HepG2 (cell line): Measurements from ENCODE around the gene IL9R. TPM values are rescaled to one million over a fixed set of nuclear protein-coding genes. Genes with fewer than 3 reads are reported as not detected.
"Not testable (repeated sequence)": the region's sequence is repeated elsewhere in the genome, so short reads cannot be mapped to it uniquely, and the experiment has no call there.

Source experiments
- ATAC-seq: fragments of 200-7000 bp; cut with Tn5 transposase; 3 replicates; pipeline ENCODE4 v1.9.1; 2020; ENCODE audit warnings: mild to moderate bottlenecking, moderate library complexity
- BruUV-seq: library from RNA; stranded (reverse); fragments of 400-500 nt; replicated peaks from 2 replicates; lab custom pipeline; 2021; lab: Mats Ljungman, UMichigan
- CTCF ChIA-PET: fragments of 300-600 bp; formaldehyde crosslinking; extraction: SDS; loops from one replicate; lab custom pipeline; 2021; ENCODE audit warnings: low total read pairs, inconsistent platforms, low intra/inter-chr PET ratio; lab: Yijun Ruan, JAX
- POLR2A ChIA-PET: fragments of 350-600 bp; sonication (Branson Sonifier 250); formaldehyde crosslinking; loops from one replicate; lab custom pipeline; 2020; ENCODE audit warnings: antibody characterized with exemption, inconsistent platforms; lab: Yijun Ruan, JAX
- DNase-seq: peaks from one replicate; pipeline ENCODE4 v3.0.0-alpha.2; 2015; ENCODE audit warnings: low spot score
- FAIRE-seq: peaks from 3 replicates; lab custom pipeline; 2011; peaks lifted over from hg19 to GRCh38; lab: Jason Lieb, UNC
- H2AFZ ChIP-seq: one replicate; pipeline ENCODE4 v1.6.1; 2011; ENCODE audit warnings: low read length, inconsistent platforms
- H3K27ac ChIP-seq: fragments of 300-600 bp; 3 replicates; pipeline ENCODE4 v1.8.0; 2011; ENCODE audit warnings: mixed run types, mild to moderate bottlenecking, mixed read lengths, low read length, inconsistent platforms; ENCODE audit not compliant: insufficient read depth; ENCODE audit errors: extremely low read length
- H3K27me3 ChIP-seq, 2 experiments: fragments of 200-600 bp in 1 of 2; 2 replicates in 1 of 2; 3 replicates in 1 of 2; pipeline versions ENCODE4 v1.6.0 to v1.8.0; 2011; ENCODE audit warnings: low read length in 2 of 2, mild to moderate bottlenecking in 2 of 2, moderate library complexity in 2 of 2, inconsistent platforms in 1 of 2; ENCODE audit not compliant: insufficient read depth in 2 of 2, control insufficient read depth in 1 of 2
- H3K36me3 ChIP-seq, 2 experiments: fragments of 200-600 bp in 1 of 2; replicated peaks in 1 of 2; 2 replicates in 1 of 2; 3 replicates in 1 of 2; pipeline versions ENCODE4 v1.5.1 to v1.8.0; 2011; ENCODE audit warnings: low read length in 2 of 2, inconsistent platforms in 1 of 2; ENCODE audit not compliant: insufficient read depth in 2 of 2, control insufficient read depth in 1 of 2
- H3K4me1 ChIP-seq: 2 replicates; pipeline ENCODE4 v1.5.1; 2012; ENCODE audit warnings: low read length, inconsistent platforms; ENCODE audit not compliant: insufficient read depth
- H3K4me2 ChIP-seq: 2 replicates; pipeline ENCODE4 v1.6.0; 2011; ENCODE audit warnings: low read depth, low read length, inconsistent platforms
- H3K4me3 ChIP-seq, 3 experiments: fragments of 200-600 bp in 1 of 3; sonication (generic), shearing (Covaris generic) in 1 of 3; replicated peaks in 1 of 3; 2 replicates each; pipeline ENCODE4 v1.5.1; 2011 to 2016; ENCODE audit warnings: low read length in 3 of 3, inconsistent platforms in 2 of 3, low read depth in 2 of 3, mild to moderate bottlenecking in 2 of 3, control low read depth in 1 of 3, mixed read lengths in 1 of 3; ENCODE audit not compliant: insufficient read depth in 1 of 3
- H3K79me2 ChIP-seq: one replicate; pipeline ENCODE4 v1.6.1; 2011; ENCODE audit warnings: low read length, inconsistent platforms; ENCODE audit not compliant: insufficient read depth
- H3K9ac ChIP-seq: 2 replicates; pipeline ENCODE4 v1.6.0; 2011; ENCODE audit warnings: mild to moderate bottlenecking, low read depth, low read length, inconsistent platforms; ENCODE audit not compliant: insufficient read depth
- H3K9me3 ChIP-seq: 2 replicates; pipeline ENCODE4 v1.5.1; 2012; ENCODE audit warnings: mild to moderate bottlenecking, low read length
- H4K20me1 ChIP-seq: 2 replicates; pipeline ENCODE4 v1.6.0; 2011; ENCODE audit warnings: inconsistent platforms, mild to moderate bottlenecking, low read length, moderate library complexity; ENCODE audit not compliant: insufficient read depth
- PCBP1 ChIP-seq: fragments of 200-400 bp; formaldehyde crosslinking; IDR thresholded peaks from 2 replicates; pipeline ENCODE4 v1.6.1; 2017; ENCODE audit warnings: mild to moderate bottlenecking, low read depth, low read length, borderline replicate concordance
- PCBP2 ChIP-seq: fragments of 200-400 bp; formaldehyde crosslinking; optimal IDR thresholded peaks from 2 replicates; pipeline ENCODE3; 2018; ENCODE audit warnings: low read length, low read depth; ENCODE audit not compliant: poor library complexity, severe bottlenecking
- WGBS: methylation state at CpG from one replicate; pipeline ENCODE4 v1.1.6; 2017; ENCODE audit warnings: low lambda C conversion rate; 5-methylcytosine and 5-hydroxymethylcytosine counted together
- in situ Hi-C: cut with HindIII; loops from 2 replicates; pipeline ENCODE4 v1.10.0; 2017; ENCODE audit warnings: low pct_unique_long_range_greater_than_20kb; ENCODE audit not compliant: extremely low pct_ligation_motif_present
- intact Hi-C: fragments of 100-400 bp; cut with micrococcal nuclease; formaldehyde crosslinking; loops from one replicate; pipeline ENCODE4 v1.10.0; 2022; ENCODE audit not compliant: unreplicated experiment
- polyA plus RNA-seq, 8 experiments: library from polyadenylated mRNA; depleted of rRNA in 3 of 8; stranded (reverse) in 7 of 8; unstranded in 1 of 8; fragments of >200 nt; fragmentation: Illumina TruSeq in 4 of 8; extraction: Trizol in 4 of 8; gene quantifications; 2 replicates each; pipeline versions ENCODE4 v1.2.1 to v1.2.3, GENCODE V29; 2011 to 2016; ENCODE audit warnings: low read depth in 4 of 8, missing spikeins in 1 of 8, mixed read lengths in 1 of 8; ENCODE audit not compliant: insufficient read depth in 1 of 8
- total RNA-seq, 5 experiments: library from RNA; depleted of rRNA; stranded (reverse); fragments of >200 nt; fragmentation: Illumina TruSeq; extraction: Trizol; gene quantifications; 2 replicates each; pipeline ENCODE4 v1.2.3, GENCODE V29; 2016; ENCODE audit warnings: low read depth in 1 of 5

IL9R gene
- total and polyA plus RNA-seq, 2 of the 13 experiments (the other 11 are each of a cell fraction or from before 2014, with no cell fraction given): not detected

- H3K9me3 ChIP-seq, FAIRE-seq, H3K36me3 ChIP-seq, H3K27ac ChIP-seq, POLR2A ChIA-PET, H2AFZ ChIP-seq, H3K4me1 ChIP-seq, H3K4me3 ChIP-seq, H3K79me2 ChIP-seq, CTCF ChIA-PET, DNase-seq, in situ Hi-C loops, intact Hi-C loops, H3K27me3 ChIP-seq, H4K20me1 ChIP-seq, H3K4me2 ChIP-seq, H3K9ac ChIP-seq, BruUV-seq, ATAC-seq: not testable (repeated sequence)
- 98% methylated on average over 42 of the region's 46 CpGs for WGBS
Measured at GRCh38 chrX:156029296-156029695, 31.8 kb downstream of the IL9R start.

- ATAC-seq: peak; percentile 66
- H3K4me1 ChIP-seq, CTCF ChIA-PET, H3K4me2 ChIP-seq, H3K4me3 ChIP-seq, FAIRE-seq, BruUV-seq, POLR2A ChIA-PET, intact Hi-C loops, H3K27ac ChIP-seq, DNase-seq, H3K9me3 ChIP-seq, H3K9ac ChIP-seq, H2AFZ ChIP-seq: not testable (repeated sequence)
- WGBS: 77% methylated on average over 4 of the region's 9 CpGs
- 0 out of 2 replicates have a peak, but pooled peaks have one; percentile 13 for TF ChIP-seq PCBP1
- peak; percentile 51 for TF ChIP-seq PCBP2
- TF ChIP-seq, all 625 proteins: peak for 2; not testable (repeated sequence) for 623
- H3K27me3 ChIP-seq, H3K79me2 ChIP-seq, H4K20me1 ChIP-seq, in situ Hi-C loops, H3K36me3 ChIP-seq: not testable (repeated sequence)
Measured at GRCh38 chrX:156029707-156030442, 32.4 kb downstream of the IL9R start.
